ENCODE data around the gene MARCO.

MARCO gene

DNA sequence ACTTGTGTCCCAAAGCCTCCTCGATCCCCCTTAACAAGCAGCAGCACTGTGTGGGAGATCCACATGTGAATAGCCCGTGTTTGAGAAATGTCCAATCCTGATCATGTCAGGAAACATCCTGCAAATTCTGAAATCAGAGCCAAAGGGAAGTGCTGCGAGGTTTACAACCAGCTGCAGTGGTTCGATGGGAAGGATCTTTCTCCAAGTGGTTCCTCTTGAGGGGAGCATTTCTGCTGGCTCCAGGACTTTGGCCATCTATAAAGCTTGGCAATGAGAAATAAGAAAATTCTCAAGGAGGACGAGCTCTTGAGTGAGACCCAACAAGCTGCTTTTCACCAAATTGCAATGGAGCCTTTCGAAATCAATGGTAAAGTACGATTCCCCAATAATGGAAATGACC lies at the start of gene MARCO:
TSS of gene MARCO (plus strand) at position 164 of the 400 bp plus-strand sequence. CDS start at position 271, 107 bp downstream.
- DNase-seq (ENCODE audit: low read depth in 2 of 3, low spot score in 2 of 3): no peak

GRCh38 chr2:118893100-118893499 lies 48.9 kb upstream of the MARCO start:
- DNase-seq (ENCODE audit: low read depth in 2 of 3, low spot score in 2 of 3): no peak

- DNase-seq (ENCODE audit: low read depth in 2 of 3, low spot score in 2 of 3): no peak
Observed at GRCh38 chr2:118902266-118903028, 39.5 kb upstream of the MARCO start.

GRCh38 chr2:118903029-118903351 lies 39.0 kb upstream of the MARCO start:
- no peak for DNase-seq (ENCODE audit: low read depth in 2 of 3, low spot score in 2 of 3)

GRCh38 chr2:118903551-118904479 lies 38.2 kb upstream of the MARCO start:
- no peak for DNase-seq (ENCODE audit: low read depth in 2 of 3, low spot score in 2 of 3)

DNA sequence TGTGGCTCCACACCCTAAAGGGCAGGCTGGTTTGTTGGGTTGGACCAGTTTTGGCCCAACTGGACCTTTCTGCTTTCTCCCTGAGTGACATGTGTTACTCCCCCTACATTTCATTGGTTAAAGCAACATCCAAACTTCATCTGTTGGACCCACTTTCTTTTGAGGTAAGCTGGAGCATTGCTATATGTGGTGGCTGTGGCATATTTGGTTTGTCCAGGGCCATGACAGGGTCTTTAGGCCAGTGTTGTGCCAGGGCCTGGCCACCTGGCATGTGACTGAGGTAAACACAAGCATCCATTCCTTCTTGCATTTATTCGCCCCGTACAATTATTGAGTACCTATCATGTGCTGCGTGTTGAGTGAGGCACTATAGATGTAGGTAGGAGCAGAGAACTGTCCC lies 36.8 kb upstream of the MARCO start:
- no peak for DNase-seq (ENCODE audit: low read depth in 2 of 3, low spot score in 2 of 3)

DNA sequence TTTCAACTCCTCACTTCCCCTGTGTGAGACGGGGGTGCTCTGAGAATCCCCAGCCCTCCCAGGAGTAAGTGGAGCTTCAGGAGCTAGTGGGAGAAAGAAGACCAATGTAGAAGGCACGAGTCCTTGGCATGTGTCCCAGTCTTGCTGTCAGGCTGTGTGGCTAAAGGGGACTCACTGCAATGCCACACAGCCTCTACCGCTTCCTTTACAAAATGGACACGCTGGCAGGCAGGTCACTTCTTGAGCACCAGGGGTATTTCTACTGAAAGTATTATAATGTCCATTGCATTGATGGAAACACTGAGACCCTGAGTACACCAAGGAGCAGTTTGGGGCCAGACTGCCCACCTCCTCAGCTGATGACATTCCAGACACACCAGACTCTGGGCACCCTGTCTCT lies 35.8 kb upstream of the MARCO start:
- DNase-seq (ENCODE audit: low read depth in 2 of 3, low spot score in 2 of 3): no peak

DNA sequence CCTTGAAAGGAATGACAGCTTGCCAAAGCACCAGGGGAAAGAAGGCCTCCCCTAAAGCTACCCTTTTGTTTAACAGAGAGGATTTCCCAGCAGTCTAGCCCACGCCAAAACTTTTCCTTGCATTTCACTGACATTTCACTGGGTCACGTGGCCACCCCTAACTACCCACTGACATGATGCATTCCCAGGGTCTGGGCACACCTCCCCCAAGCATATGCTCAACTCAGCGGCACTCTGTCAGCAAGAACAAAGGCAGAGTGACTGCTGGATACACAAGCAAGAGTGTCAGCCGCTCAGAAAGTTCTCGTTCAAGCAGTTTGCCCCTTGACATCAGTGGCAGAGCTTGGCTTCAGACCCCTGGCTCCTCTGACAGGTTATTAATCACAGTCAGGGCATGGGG lies 34.2 kb upstream of the MARCO start:
- no peak for DNase-seq (ENCODE audit: low read depth in 2 of 3, low spot score in 2 of 3)

DNA sequence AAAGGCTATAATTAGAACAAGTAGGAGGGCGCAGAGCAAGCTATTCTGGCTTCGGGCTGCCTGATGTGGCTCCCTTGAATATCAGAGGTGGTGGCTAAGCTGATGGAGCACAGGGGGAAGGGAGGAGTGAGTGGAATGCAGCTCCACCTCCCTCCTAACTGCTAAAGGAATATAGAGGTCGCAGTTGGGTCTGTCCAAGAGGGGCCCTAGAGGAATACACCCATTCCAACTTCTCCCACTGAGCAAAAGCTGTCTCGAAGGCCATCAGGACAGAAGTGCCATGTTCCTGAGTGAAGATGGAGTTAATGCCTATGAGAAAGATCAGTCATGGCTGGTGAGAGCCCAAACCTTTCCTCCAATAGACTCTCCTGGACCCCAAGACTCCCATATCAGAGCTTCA lies 32.8 kb upstream of the MARCO start:
- DNase-seq (ENCODE audit: low read depth in 2 of 3, low spot score in 2 of 3): no peak

DNA sequence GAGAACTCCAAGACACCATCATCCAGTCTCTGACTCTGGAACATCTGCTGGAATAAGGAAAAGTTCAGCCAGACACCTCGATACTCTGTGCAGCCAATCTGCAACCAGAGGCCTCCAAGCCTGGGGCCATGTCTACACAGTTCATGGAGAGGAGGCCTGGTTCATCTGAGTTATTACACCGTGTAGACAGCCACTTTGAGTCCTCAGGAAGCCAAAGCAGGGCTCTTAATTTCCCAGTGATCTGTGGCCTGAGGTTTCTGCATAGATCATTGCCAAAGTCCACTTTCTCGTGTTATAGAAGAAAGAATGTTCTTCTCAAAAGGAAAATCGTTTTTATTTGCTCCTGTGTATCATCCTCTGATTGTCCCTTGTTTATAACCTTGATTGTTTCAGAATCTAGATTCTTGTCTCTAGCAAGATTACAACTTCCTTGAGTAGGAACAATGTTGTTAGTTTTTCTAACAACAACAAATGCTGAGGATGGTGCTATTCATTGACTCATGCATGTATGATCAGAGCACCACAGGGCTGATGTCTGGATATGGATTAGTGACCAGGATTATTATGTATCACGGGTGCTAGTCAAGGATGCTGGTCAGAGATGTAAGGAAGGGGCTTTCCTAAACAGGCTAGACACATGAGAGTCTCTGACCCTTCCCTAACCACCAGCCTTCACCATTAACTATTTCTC lies 30.7 kb upstream of the MARCO start:
- DNase-seq (ENCODE audit: low read depth in 2 of 3, low spot score in 2 of 3): no peak

GRCh38 chr2:118911936-118912335 lies 30.1 kb upstream of the MARCO start:
- DNase-seq (ENCODE audit: low read depth in 2 of 3, low spot score in 2 of 3): no peak

- no peak for DNase-seq (ENCODE audit: low read depth in 2 of 3, low spot score in 2 of 3)
Observed at GRCh38 chr2:118913131-118913802, 28.7 kb upstream of the MARCO start.

- no peak for DNase-seq (ENCODE audit: low read depth in 2 of 3, low spot score in 2 of 3)
Observed at GRCh38 chr2:118913803-118914645, 28.0 kb upstream of the MARCO start.

GRCh38 chr2:118914721-118915453 lies 27.1 kb upstream of the MARCO start:
- no peak for DNase-seq (ENCODE audit: low read depth in 2 of 3, low spot score in 2 of 3)

DNA sequence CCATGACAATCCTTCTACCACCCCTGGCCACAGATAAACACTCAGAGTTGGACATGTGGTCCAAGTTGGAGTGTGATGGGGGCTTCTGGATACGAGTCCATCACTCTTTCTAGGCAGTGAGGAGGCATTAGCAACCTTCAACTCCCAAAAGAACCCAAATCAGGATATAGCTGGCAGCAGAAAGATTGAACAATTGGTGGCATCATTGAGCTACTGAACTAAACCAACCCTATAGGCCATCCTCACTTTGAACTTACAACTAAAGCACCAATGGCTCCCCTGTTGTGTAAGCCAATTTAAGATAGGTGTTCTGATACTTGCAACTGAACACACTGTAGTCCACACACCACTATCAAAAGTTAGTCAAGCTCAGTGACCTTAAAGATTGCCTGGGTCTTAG lies 24.0 kb upstream of the MARCO start:
- DNase-seq (ENCODE audit: low read depth in 2 of 3, low spot score in 2 of 3): no peak

GRCh38 chr2:118921646-118922045 lies 20.3 kb upstream of the MARCO start:
- DNase-seq (ENCODE audit: low read depth in 2 of 3, low spot score in 2 of 3): no peak

DNA sequence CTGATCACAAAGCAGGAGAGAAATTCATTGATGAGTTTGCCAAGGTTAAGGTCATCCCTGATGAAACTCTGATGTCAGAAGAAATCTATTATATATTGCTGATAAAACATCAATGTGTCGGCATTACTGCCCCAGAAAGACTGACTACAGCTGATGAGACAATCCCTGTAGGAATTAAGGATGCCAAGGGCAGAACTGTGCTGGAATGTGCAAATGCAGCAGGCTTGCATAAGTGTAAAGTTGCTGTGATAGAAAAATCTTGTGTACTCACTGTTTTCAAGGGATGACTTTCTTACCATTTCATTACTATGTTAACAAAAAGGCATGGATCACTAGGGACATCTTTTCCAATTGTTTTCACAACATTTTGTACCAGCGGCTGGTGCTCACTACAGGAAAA lies 19.7 kb upstream of the MARCO start:
- DNase-seq (ENCODE audit: low read depth in 2 of 3, low spot score in 2 of 3): no peak

GRCh38 chr2:118923371-118923770 lies 18.6 kb upstream of the MARCO start:
- DNase-seq (ENCODE audit: low read depth in 2 of 3, low spot score in 2 of 3): no peak

DNA sequence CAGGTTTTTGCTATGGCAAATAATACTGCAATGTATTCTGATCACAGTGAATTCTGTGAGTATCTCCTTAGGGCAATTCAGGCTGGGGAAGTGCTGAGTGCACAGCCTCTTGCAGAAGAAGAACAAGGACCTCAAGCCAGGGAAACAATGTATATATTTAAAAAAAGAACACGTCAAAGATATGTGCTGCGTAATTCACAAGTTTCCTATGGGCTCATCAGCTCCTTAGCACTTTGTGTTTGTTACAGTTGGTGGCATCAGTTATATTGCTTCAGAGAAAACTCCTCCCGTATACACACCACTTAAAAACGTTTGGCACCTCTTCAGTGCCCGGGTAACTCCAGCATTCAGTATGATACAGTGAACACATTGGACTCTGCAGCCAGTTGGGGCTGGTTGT lies 16.5 kb upstream of the MARCO start:
- DNase-seq (ENCODE audit: low read depth in 2 of 3, low spot score in 2 of 3): no peak

- no peak for DNase-seq (ENCODE audit: low read depth in 2 of 3, low spot score in 2 of 3)
Observed at GRCh38 chr2:118925981-118926380, 16.0 kb upstream of the MARCO start.
